ENCODE measurements around the gene SLC35C1. TPM values are rescaled to one million over a fixed set of nuclear protein-coding genes. Genes with fewer than 3 reads are reported as not detected.

The SLC35C1 gene
- total and polyA plus RNA-seq, 9 of the 15 experiments (the other 6 are each of a cell fraction or from before 2014, with no cell fraction given): 0.65 to 13.1 (median 2.4) TPM

GRCh38 chr11:45804761-45805304, at the start of gene SLC35C1 (continued):
- TF ChIP-seq, protein P1, sequence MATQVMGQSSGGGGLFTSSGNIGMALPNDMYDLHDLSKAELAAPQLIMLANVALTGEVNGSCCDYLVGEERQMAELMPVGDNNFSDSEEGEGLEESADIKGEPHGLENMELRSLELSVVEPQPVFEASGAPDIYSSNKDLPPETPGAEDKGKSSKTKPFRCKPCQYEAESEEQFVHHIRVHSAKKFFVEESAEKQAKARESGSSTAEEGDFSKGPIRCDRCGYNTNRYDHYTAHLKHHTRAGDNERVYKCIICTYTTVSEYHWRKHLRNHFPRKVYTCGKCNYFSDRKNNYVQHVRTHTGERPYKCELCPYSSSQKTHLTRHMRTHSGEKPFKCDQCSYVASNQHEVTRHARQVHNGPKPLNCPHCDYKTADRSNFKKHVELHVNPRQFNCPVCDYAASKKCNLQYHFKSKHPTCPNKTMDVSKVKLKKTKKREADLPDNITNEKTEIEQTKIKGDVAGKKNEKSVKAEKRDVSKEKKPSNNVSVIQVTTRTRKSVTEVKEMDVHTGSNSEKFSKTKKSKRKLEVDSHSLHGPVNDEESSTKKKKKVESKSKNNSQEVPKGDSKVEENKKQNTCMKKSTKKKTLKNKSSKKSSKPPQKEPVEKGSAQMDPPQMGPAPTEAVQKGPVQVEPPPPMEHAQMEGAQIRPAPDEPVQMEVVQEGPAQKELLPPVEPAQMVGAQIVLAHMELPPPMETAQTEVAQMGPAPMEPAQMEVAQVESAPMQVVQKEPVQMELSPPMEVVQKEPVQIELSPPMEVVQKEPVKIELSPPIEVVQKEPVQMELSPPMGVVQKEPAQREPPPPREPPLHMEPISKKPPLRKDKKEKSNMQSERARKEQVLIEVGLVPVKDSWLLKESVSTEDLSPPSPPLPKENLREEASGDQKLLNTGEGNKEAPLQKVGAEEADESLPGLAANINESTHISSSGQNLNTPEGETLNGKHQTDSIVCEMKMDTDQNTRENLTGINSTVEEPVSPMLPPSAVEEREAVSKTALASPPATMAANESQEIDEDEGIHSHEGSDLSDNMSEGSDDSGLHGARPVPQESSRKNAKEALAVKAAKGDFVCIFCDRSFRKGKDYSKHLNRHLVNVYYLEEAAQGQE (IDR thresholded peaks at IDR 0.05; ENCODE audit: borderline replicate concordance): peak; percentile 47; the same call in 1 of the 2 replicates
- TF ChIP-seq, protein P1 (CRISPR knock-in tag; IDR thresholded peaks at IDR 0.05; ENCODE audit: low read depth): no peak
- TF ChIP-seq YY1 (IDR thresholded peaks at IDR 0.05; ENCODE audit: borderline replicate concordance in 1 of 3, control insufficient read depth in 1 of 3, extremely low read depth in 1 of 3, insufficient read depth in 3 of 3, insufficient read length in 1 of 3, insufficient replicate concordance in 2 of 3, low read depth in 1 of 3, low read length in 2 of 3) (peak in 2 of 3 experiments; percentile 37 to 60), EHMT2 (IDR thresholded peaks at IDR 0.05) (no peak), ELF2 (CRISPR knock-in tag; IDR thresholded peaks at IDR 0.05) (peak; percentile 83), SUPT5H (IDR thresholded peaks at IDR 0.05) (peak; percentile 78), USF2 (CRISPR knock-in tag; IDR thresholded peaks at IDR 0.05) (peak; percentile 88), ZNF695 (CRISPR knock-in tag; IDR thresholded peaks at IDR 0.05) (no peak), BRD9 (IDR thresholded peaks at IDR 0.05; ENCODE audit: low read depth, partially characterized antibody) (no peak), CXXC5 (CRISPR knock-in tag; IDR thresholded peaks at IDR 0.05) (peak; percentile 51), ZFX (CRISPR knock-in tag; IDR thresholded peaks at IDR 0.05) (no peak), RBM14 (IDR thresholded peaks at IDR 0.05; ENCODE audit: borderline replicate concordance, insufficient read depth, low read depth, low read length) (no peak), SIN3A (IDR thresholded peaks at IDR 0.05; ENCODE audit: borderline replicate concordance in 2 of 2, control insufficient read depth in 1 of 2, low read depth in 2 of 2, low read length in 2 of 2) (peak; percentile 84 to 91; a peak in 3 of 4 replicates), HDAC2 (IDR thresholded peaks at IDR 0.05) (no peak), CBFB (CRISPR knock-in tag; IDR thresholded peaks at IDR 0.05) (0 out of 2 replicates have a peak, but pooled peaks have one; percentile 19)

Measured in K562 (cell line).